NCI-H2227 (cell line): ENCODE measurements around the gene SLC27A2.

Experiments used
- DNase-seq: peaks from one replicate; lab custom pipeline; 2025; ENCODE audit not compliant: unreplicated experiment; lab: John Stamatoyannopoulos, UW

The SLC27A2 gene

DNA sequence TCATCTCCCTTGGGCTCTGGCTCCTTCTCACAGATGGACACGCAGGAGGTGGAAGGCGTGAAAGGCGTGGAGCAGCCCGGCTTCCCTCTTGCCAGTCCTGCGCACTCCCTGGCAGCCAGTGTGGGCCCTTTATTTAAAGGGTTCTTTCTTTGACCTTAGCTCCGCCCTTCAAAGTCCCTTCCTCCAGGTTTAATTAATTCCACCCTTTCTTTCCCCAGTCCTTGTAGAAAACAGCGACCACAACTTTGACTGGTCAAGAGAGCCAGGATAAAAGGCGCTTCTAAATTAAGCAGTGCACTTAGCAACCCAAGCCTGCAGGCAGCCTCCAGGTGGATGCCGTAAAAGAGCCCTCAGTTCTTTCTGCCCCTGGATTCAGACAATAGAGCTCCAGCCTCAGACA, 83.6 kb downstream of the SLC27A2 start, which contains the start of gene HDC:
TSS of gene HDC (minus strand) at position 107 of the 400 bp plus-strand sequence. CDS start at position 4, 103 bp downstream.
- peak; percentile 5 for DNase-seq

DNA sequence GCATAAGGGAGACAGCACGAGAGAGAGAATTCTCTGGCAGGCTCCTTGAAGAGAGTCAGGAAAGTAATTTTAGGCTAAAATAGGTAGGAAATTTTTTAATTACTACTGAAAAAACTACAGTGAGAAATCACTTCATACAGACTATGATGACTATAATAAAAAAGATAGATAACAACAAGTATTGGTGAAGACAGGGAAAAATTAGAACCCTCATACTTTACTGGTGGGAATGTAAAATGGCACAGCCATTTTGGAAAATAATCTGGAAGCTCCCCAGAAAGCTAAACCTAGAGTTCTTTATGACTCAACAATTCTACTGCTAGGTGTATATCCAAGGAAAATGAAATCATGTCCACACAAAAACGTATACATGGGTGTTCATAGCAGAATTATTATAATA, 85.6 kb downstream of the SLC27A2 start:
- DNase-seq, result no peak

DNA sequence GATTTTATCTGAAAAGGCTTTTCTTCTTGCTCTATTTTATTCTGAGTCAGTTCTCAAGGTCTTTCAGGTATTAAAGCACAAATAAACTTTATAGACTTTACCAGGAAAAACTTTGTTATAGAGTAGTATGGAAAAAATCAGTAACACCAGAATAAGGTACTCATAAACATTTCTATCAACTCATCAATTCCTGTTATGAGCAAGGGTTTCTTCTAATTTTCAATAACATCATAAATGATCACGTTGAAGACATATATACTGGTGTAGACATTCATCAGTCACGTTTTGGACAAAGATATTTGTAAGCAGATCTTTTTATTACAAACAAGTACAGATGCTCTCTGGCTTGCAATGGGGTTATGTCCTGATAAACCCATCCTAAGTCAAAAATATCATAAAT, 93.1 kb downstream of the SLC27A2 start:
- no peak for DNase-seq

DNA sequence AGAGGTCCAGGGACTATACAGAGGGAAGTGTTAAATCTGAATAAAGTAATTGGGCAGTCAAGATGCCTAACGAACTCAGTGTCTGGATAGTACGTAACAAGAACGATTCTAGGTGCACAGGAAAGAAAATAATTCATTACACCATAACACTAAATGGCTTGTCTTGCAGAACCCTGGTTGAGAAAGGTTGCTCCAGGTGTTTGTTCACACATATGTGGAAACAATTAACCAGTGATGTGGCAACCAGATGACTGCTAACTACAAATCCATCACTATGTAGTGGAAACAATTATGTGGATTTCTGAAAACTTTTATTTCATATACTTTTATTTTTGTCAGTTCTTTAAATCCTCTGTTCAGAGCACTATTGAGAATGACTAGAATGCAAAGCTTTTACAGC, 93.9 kb downstream of the SLC27A2 start:
- DNase-seq, result no peak

DNA sequence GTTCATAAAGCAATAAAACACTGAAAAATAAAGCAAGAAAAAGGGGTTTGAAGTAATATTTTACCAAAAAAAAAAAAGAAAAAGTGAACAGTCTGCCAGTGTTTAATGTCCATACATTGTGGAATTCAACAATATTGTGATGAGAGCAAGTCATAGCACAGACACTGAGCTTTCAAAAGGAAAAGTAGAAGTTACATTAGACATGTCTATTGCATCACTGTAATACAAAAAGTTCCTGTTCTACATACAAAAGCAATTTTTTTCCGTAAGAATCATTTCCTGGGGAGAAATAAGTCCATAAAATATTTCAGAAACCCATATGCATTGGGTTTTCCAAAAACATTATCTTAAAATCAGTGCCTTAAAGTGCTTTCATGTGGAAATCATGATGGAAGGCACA, 95.4 kb downstream of the SLC27A2 start:
- DNase-seq, result no peak

DNA sequence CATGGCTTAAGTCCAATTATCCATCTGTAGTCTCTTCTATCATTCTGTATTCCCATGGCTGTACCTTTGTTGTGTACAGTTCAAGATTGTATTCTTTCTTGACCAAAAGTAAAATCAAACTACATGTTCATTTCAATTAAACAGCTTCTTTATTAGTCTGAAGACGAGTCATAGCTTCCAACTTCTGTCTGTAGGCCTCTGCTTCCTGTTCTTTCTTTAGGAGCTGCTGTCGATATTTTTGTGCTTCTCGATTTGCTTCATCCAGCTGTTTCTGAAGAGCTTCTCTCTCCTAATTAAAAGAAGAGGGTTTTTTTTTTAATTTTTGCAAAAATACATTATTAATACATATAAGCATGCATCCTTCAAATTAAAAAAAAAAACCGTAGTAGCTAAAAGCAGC, 96.5 kb downstream of the SLC27A2 start:
- no peak for DNase-seq

DNA sequence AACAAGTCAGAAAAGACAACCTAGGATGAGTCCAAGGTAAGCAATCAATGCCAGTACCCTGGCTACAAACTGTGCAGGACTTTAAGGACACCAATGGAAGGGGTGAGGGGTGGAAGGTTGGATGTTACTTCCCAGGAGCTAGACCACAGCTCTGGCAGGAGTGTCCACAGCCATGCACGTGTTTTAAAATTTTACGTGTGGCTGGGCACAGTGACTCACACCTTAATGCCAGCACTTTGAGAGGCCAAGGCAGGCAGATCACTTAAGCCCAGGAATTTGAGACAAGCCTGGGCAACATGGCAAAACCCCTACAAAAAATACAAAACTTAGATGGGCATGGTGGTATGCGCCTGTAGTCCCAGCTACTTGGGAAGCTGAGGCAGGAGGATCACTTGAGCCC, 98.3 kb downstream of the SLC27A2 start:
- DNase-seq, result no peak

DNA sequence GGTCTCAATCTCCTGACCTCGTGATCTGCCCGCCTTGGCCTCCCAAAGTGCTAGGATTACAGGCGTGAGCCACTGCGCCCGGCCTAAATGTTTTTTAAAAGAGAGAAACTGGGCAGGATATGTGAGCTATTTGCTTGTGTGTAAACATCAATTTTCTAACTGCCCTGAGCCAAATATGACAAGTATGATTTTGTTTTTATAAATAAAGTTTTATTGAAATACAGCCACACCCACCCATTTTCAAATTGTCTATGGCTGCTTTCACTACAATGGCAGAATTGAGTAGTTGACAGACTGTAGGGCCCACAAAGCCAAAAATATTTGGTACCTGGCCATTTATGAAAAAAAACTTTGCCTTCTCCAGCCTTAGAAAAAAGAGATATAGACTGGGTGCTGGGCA, 99.4 kb downstream of the SLC27A2 start:
- DNase-seq, result no peak
